HL-60 (cell line): ENCODE data around the gene TOMM40L.

ENCODE experiments used
- POLR2AphosphoS5 ChIP-seq: IDR thresholded peaks from 2 replicates; pipeline ENCODE4 v1.6.1; 2012; ENCODE audit warnings: low read depth
- SPI1 ChIP-seq: IDR thresholded peaks from 2 replicates; pipeline ENCODE4 v1.6.1; 2012; ENCODE audit warnings: low read depth, mild to moderate bottlenecking, borderline replicate concordance
- TF ChIP-seq, protein P1 (sequence below): IDR thresholded peaks from one replicate; pipeline ENCODE4 v1.5.1; 2011; ENCODE audit warnings: low read length, control low read depth, inconsistent platforms; ENCODE audit not compliant: insufficient read depth

DNA sequence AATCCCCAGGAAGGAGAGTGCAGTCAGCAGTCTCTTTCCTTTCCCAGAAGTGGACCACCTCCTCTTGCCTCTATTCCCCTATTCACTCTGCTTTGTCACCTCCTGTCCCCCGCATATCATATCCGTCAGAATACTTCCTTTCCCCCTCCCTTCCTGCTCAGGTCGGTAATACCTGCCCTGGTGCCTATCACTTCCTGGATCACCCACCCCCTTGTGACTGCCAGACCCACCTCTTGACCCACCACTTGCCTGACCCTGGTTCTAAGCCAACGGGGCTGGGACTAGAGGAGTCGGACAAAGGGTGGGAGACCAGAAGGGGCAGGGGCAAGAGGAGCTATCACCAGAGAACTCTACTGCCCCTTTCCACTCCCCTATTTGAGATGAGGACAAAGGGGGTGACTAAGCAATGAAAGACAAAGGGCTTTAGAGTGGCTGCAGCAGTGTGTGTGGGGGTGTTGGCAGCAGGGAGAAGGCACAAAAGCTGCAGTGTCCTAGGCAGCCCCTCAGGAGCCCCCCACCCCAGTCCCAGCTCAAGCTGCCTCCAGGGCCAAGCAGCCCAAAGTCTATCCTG is 25.4 kb upstream of the TOMM40L start:
- TF ChIP-seq, protein P1, sequence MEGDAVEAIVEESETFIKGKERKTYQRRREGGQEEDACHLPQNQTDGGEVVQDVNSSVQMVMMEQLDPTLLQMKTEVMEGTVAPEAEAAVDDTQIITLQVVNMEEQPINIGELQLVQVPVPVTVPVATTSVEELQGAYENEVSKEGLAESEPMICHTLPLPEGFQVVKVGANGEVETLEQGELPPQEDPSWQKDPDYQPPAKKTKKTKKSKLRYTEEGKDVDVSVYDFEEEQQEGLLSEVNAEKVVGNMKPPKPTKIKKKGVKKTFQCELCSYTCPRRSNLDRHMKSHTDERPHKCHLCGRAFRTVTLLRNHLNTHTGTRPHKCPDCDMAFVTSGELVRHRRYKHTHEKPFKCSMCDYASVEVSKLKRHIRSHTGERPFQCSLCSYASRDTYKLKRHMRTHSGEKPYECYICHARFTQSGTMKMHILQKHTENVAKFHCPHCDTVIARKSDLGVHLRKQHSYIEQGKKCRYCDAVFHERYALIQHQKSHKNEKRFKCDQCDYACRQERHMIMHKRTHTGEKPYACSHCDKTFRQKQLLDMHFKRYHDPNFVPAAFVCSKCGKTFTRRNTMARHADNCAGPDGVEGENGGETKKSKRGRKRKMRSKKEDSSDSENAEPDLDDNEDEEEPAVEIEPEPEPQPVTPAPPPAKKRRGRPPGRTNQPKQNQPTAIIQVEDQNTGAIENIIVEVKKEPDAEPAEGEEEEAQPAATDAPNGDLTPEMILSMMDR, result no peak
- TF ChIP-seq POLR2AphosphoS5 (no peak), SPI1 (no peak)
